Measurements from ENCODE around the gene PTOV1. TPM values are rescaled to one million over a fixed set of nuclear protein-coding genes. Genes with fewer than 3 reads are reported as not detected.
A peak's percentile ranks its signal among the peaks of the same experiment; 100 is the strongest.

PTOV1 gene
- total RNA-seq, 1 experiment from 2014 or later = 114 TPM

DNA sequence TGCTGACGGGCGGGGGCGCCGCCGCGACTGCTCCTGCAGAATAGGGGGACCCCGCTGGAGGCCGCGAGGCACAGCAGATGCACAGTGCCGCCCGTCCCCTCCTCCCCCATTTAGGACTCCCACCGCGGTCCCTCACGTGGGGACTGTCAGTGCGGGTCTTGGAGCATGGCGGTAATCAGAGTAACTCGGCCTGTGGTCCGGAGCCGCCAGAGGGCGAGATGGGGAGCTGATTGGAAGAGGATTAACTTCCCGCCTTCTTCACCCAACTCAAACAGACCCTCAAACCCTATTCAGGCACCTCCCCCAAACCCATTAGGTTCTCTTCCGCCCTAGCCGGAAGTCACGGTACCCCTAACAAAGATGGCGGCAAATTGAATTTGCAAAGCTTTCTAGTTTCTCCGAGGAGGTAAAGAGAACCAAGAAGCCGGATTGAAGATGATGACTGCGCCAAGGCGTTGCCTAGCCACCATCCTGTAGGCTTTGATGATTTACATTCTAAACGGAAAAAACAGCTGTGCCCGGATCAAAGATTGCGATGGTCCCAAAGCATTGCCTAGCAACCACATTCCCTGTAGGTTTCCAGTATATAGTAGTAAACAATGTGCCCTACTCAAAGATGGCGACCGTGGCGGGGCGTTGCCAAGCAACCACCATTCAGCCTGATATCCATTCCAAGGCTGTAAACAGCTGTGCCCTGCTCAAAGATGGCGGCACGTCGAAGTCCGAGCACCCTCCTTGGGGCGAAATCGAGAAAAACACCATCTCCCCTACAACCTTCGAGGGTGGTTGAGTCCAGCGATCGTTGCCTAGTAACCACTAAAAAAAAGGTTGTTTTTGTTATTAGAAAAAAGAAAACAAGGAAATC is 37.7 kb upstream of the PTOV1 start, which contains the start of gene FUZ:
FUZ (minus strand) TSS at position 296 of the 865 bp plus-strand sequence; CDS start at position 110, 186 bp downstream.
- in situ Hi-C loops (cut with HindIII; ENCODE audit: low pct_unique_long_range_greater_than_20kb, low sequenced_read_pairs) = no loop called here
- Histone ChIP-seq H3K36me3 (ENCODE audit: control insufficient read depth, insufficient read depth, low read length) (no peaks in the 10 kb centered on the region), H3K9me3 (ENCODE audit: control insufficient read depth, insufficient read depth, low read depth, low read length) (no peaks in the 10 kb centered on the region), H3K4me1 (ENCODE audit: control insufficient read depth, insufficient read depth, low read length) (peaks cover 9% of the 10 kb centered on the region), H3K27ac (ENCODE audit: low read length) (peak within 1 kb of the TSS; percentile 90), H3K27me3 (ENCODE audit: control insufficient read depth, insufficient read depth, low read length) (no peaks in the 10 kb centered on the region), H3K4me3 (ENCODE audit: low read depth in 2 of 2, low read length in 2 of 2) (peak within 1 kb of the TSS; percentile 75 to 84)
- CTCF ChIA-PET = interaction anchor here (0.6 kb wide), 1 partner anchor 192 kb away, joined by 3 read pairs; no protein-coding TSS in a partner anchor
- peak; percentile 84 for ATAC-seq
- intact Hi-C loops (cut with micrococcal nuclease; ENCODE audit: unreplicated experiment) = no loop called here
- POLR2A ChIA-PET = interaction anchor here (0.5 to 0.6 kb wide), 4 partner anchors 11 to 56 kb away, joined by 3 to 7 read pairs (median 4); partner anchors contain the start of gene PTOV1
- peak; percentile 91 for DNase-seq (ENCODE audit: low read depth, low spot score)
- TF ChIP-seq, protein P1, sequence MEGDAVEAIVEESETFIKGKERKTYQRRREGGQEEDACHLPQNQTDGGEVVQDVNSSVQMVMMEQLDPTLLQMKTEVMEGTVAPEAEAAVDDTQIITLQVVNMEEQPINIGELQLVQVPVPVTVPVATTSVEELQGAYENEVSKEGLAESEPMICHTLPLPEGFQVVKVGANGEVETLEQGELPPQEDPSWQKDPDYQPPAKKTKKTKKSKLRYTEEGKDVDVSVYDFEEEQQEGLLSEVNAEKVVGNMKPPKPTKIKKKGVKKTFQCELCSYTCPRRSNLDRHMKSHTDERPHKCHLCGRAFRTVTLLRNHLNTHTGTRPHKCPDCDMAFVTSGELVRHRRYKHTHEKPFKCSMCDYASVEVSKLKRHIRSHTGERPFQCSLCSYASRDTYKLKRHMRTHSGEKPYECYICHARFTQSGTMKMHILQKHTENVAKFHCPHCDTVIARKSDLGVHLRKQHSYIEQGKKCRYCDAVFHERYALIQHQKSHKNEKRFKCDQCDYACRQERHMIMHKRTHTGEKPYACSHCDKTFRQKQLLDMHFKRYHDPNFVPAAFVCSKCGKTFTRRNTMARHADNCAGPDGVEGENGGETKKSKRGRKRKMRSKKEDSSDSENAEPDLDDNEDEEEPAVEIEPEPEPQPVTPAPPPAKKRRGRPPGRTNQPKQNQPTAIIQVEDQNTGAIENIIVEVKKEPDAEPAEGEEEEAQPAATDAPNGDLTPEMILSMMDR (IDR thresholded peaks at IDR 0.05) = no peak
- TF ChIP-seq POLR2AphosphoS5 (IDR thresholded peaks at IDR 0.05; ENCODE audit: low read depth, low read length) = no peak; the same call in 1 of the 2 replicates
- TF ChIP-seq TCF7L2 (IDR thresholded peaks at IDR 0.05; ENCODE audit: low read depth, low read length) = peak; percentile 93
- 0 out of 2 replicates have a peak, but pooled peaks have one; percentile 27 for TF ChIP-seq SIN3A (IDR thresholded peaks at IDR 0.05; ENCODE audit: borderline replicate concordance, insufficient read depth, low read depth, low read length)
- TF ChIP-seq, protein P2, sequence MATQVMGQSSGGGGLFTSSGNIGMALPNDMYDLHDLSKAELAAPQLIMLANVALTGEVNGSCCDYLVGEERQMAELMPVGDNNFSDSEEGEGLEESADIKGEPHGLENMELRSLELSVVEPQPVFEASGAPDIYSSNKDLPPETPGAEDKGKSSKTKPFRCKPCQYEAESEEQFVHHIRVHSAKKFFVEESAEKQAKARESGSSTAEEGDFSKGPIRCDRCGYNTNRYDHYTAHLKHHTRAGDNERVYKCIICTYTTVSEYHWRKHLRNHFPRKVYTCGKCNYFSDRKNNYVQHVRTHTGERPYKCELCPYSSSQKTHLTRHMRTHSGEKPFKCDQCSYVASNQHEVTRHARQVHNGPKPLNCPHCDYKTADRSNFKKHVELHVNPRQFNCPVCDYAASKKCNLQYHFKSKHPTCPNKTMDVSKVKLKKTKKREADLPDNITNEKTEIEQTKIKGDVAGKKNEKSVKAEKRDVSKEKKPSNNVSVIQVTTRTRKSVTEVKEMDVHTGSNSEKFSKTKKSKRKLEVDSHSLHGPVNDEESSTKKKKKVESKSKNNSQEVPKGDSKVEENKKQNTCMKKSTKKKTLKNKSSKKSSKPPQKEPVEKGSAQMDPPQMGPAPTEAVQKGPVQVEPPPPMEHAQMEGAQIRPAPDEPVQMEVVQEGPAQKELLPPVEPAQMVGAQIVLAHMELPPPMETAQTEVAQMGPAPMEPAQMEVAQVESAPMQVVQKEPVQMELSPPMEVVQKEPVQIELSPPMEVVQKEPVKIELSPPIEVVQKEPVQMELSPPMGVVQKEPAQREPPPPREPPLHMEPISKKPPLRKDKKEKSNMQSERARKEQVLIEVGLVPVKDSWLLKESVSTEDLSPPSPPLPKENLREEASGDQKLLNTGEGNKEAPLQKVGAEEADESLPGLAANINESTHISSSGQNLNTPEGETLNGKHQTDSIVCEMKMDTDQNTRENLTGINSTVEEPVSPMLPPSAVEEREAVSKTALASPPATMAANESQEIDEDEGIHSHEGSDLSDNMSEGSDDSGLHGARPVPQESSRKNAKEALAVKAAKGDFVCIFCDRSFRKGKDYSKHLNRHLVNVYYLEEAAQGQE (IDR thresholded peaks at IDR 0.05; ENCODE audit: insufficient read depth in 1 of 2, low read depth in 2 of 2, low read length in 1 of 2) = no peak
- BruUV-seq (replicated peaks) = TSS peak; percentile 96

DNA sequence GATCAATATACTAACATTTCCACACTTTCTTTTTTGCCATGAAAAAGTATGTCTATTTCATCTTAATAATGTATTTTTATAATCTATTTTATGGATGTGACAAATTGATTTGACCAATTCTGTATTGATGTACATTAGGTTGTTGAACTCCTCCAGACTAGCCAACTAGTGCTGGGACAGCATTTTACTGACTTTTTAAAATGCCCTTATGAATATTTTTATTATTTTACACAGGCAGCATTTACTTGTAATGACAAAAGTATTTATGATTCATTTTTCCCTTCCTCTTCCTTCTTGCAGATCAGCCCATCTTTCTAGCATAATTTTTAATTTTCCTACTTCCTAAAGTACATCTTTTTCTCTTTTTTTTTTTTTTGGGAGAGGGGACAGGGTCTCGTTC is 36.9 kb upstream of the PTOV1 start:
- no peak overlapping the region for H3K27ac ChIP-seq (ENCODE audit: low read length)
- in situ Hi-C loops (cut with HindIII; ENCODE audit: low pct_unique_long_range_greater_than_20kb, low sequenced_read_pairs) = no loop called here
- no peak for DNase-seq (ENCODE audit: low read depth, low spot score)
- no peak for TF ChIP-seq POLR2AphosphoS5 (IDR thresholded peaks at IDR 0.05; ENCODE audit: low read depth, low read length)
- peak overlapping the region in 1 of 2 experiments; percentile 75; a peak in 3 of 4 replicates for H3K4me3 ChIP-seq (ENCODE audit: low read depth in 2 of 2, low read length in 2 of 2)
- intact Hi-C loops (cut with micrococcal nuclease; ENCODE audit: unreplicated experiment) = no loop called here
- no TSS peak for BruUV-seq (replicated peaks)
- H3K36me3 ChIP-seq (ENCODE audit: control insufficient read depth, insufficient read depth, low read length) = no peaks in the 10 kb centered on the region; the same call in 1 of the 2 replicates
- H3K4me1 ChIP-seq (ENCODE audit: control insufficient read depth, insufficient read depth, low read length) = peaks cover 10% of the 10 kb centered on the region
- no peaks in the 10 kb centered on the region for H3K27me3 ChIP-seq (ENCODE audit: control insufficient read depth, insufficient read depth, low read length)
- H3K9me3 ChIP-seq (ENCODE audit: control insufficient read depth, insufficient read depth, low read depth, low read length) = no peaks in the 10 kb centered on the region
- CTCF ChIA-PET = no interaction called here
- POLR2A ChIA-PET = no interaction called here
- ATAC-seq = no peak
